Measurements from ENCODE around the gene RNF208.

The RNF208 gene

GRCh38 chr9:137173796-137174664 lies 48.0 kb downstream of the RNF208 start:
- Histone ChIP-seq H3K4me1 (ENCODE audit: control insufficient read depth, insufficient read depth, low read length) (peaks cover 41% of the 10 kb centered on the region), H3K27me3 (ENCODE audit: control insufficient read depth, insufficient read depth, low read length) (peaks cover 59% of the 10 kb centered on the region)

GRCh38 chr9:137172901-137173795 lies 48.9 kb downstream of the RNF208 start:
- H3K4me1 ChIP-seq (ENCODE audit: control insufficient read depth, insufficient read depth, low read length) = peaks cover 44% of the 10 kb centered on the region
- H3K36me3 ChIP-seq (ENCODE audit: control insufficient read depth, insufficient read depth, low read length) = no peaks in the 10 kb centered on the region
- H3K9ac ChIP-seq (ENCODE audit: low read length) = no peak overlapping the region
- peaks cover 60% of the 10 kb centered on the region for H3K27me3 ChIP-seq (ENCODE audit: control insufficient read depth, insufficient read depth, low read length)
- H3K9me3 ChIP-seq (ENCODE audit: control insufficient read depth, low read length) = no peaks in the 10 kb centered on the region
- H3K4me3 ChIP-seq (ENCODE audit: low read length) = no peak overlapping the region

More at GRCh38 chr9:137173796-137174664, 48.0 kb downstream of the RNF208 start:
- Histone ChIP-seq H3K36me3 (ENCODE audit: control insufficient read depth, insufficient read depth, low read length) (no peaks in the 10 kb centered on the region), H3K9me3 (ENCODE audit: control insufficient read depth, low read length) (no peaks in the 10 kb centered on the region), H3K4me3 (ENCODE audit: low read length) (no peak overlapping the region), H3K9ac (ENCODE audit: low read length) (no peak overlapping the region)

- Histone ChIP-seq H3K4me3 (ENCODE audit: low read length) (no peak overlapping the region), H3K4me1 (ENCODE audit: control insufficient read depth, insufficient read depth, low read length) (peaks cover 40% of the 10 kb centered on the region), H3K36me3 (ENCODE audit: control insufficient read depth, insufficient read depth, low read length) (no peaks in the 10 kb centered on the region), H3K9me3 (ENCODE audit: control insufficient read depth, low read length) (no peaks in the 10 kb centered on the region), H3K9ac (ENCODE audit: low read length) (no peak overlapping the region), H3K27me3 (ENCODE audit: control insufficient read depth, insufficient read depth, low read length) (peaks cover 78% of the 10 kb centered on the region)
These were observed 50.7 kb downstream of the RNF208 start for GRCh38 chr9:137171149-137171900.

DNA sequence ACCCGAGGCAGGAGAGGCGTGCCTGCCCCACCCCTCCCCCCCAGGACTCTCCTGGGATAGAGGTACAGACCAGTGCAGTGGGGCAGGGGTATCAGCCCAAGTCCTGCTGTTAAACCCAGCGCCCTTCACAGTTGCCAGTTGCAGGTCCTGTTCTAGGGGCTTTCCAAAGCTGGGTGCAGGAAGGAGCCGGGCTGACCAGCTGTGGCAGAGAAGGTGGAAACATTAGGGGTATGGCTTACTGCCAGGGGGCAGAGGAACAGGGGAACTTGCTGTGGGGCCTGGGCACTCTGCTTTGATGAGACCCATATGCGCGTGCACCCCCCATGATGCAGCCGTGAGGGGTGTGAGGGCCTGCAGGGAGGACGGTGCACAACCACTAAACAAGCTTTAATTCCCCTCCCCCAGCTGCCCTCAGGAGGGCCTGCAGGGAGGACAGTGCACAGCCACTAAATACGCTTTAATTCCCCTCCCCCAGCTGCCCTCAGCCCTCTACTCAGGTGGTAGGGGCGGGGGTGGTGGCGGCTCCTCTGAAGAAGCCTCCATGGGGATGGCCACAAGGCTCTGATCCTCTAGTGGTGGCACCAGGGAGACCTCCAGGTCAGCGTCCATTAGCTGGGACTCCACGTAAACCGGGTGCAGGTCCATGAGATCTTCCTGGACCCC lies 51.4 kb downstream of the RNF208 start:
- peaks cover 84% of the 10 kb centered on the region for H3K27me3 ChIP-seq (ENCODE audit: control insufficient read depth, insufficient read depth, low read length)
- no peaks in the 10 kb centered on the region for H3K9me3 ChIP-seq (ENCODE audit: control insufficient read depth, low read length)
- no peaks in the 10 kb centered on the region for H3K36me3 ChIP-seq (ENCODE audit: control insufficient read depth, insufficient read depth, low read length)
- H3K4me1 ChIP-seq (ENCODE audit: control insufficient read depth, insufficient read depth, low read length) = peaks cover 40% of the 10 kb centered on the region
- no peak overlapping the region for H3K9ac ChIP-seq (ENCODE audit: low read length)
- H3K4me3 ChIP-seq (ENCODE audit: low read length) = no peak overlapping the region

Data from mucosa of stomach (tissue), 1 donor.